Measurements from ENCODE around the gene GALNT4. TPM values are rescaled to one million over a fixed set of nuclear protein-coding genes. Genes with fewer than 3 reads are reported as not detected.

GALNT4 gene
- total RNA-seq, 3 donors from 2014 or later, result 4.1 to 7.1 (median 5.5) TPM

DNA sequence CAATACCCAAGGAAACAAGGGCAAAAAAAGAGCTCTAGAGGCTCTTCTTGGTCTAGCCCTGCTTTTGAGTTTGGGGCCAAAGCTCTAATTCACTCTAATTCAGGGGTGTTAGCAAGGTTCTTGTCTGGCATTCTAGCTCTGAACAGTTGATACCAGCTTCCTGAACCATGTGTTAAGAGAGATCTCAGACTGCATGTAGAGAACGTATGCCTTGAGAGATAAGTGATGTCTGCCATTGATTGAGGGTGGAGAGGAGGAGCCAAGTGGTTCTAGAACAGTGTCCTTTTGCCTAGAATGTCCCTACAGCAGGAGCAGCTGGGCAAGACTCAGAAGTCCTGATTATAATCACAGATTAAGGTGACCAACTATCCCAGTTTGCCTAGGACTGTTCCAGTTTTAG is 19.4 kb upstream of the GALNT4 start:
- peaks cover 6% of the 10 kb centered on the region for H3K4me1 Mint-ChIP-seq (ENCODE audit: low read depth)
- no peak overlapping the region for H3K4me3 Mint-ChIP-seq
- peaks cover 3% of the 10 kb centered on the region for H3K27me3 Mint-ChIP-seq (ENCODE audit: low read depth)
- H3K9me3 Mint-ChIP-seq, result no peaks in the 10 kb centered on the region
- DNase-seq (no peak), ATAC-seq (no peak)
- H3K36me3 Mint-ChIP-seq (ENCODE audit: insufficient read depth), result no peaks in the 10 kb centered on the region

DNA sequence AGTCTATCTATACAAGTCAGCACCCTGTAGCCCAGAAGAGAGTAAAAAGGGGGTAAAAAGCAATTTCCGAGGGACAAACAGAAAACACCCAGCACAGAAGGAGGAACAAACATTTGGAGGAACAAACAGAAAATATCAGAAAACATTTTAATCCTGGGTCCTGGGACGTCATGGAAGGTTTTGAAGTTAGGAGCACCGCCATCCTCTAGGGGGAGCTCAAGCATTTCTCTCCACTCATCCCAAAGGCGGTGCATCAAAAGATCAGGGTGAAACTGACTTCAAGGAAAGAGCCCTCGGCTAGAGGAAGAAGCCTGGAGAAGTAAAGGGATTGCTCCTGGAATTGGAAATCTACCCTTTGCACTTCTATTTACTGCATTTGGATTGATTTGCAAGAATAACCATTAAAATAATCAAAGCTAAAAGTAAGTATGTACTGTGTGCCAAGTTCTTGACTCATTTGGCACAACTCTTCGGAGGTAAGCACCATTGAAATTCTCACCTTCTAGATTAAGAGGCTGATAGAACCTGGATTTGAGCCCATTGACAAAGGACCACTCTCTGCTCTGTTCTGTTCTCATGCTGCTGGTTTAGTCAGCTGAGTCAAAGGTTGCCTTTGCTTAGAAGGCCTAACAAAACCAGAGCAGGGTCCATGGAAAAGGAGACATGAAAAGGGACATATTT is 18.5 kb upstream of the GALNT4 start:
- no peaks in the 10 kb centered on the region for H3K36me3 Mint-ChIP-seq (ENCODE audit: insufficient read depth)
- peaks cover 3% of the 10 kb centered on the region for H3K27me3 Mint-ChIP-seq (ENCODE audit: low read depth)
- no peak overlapping the region for H3K4me3 Mint-ChIP-seq
- no peaks in the 10 kb centered on the region for H3K9me3 Mint-ChIP-seq
- peaks cover 6% of the 10 kb centered on the region for H3K4me1 Mint-ChIP-seq (ENCODE audit: low read depth)
- DNase-seq (peak; percentile 55), ATAC-seq (peak; percentile 84 to 85)

DNA sequence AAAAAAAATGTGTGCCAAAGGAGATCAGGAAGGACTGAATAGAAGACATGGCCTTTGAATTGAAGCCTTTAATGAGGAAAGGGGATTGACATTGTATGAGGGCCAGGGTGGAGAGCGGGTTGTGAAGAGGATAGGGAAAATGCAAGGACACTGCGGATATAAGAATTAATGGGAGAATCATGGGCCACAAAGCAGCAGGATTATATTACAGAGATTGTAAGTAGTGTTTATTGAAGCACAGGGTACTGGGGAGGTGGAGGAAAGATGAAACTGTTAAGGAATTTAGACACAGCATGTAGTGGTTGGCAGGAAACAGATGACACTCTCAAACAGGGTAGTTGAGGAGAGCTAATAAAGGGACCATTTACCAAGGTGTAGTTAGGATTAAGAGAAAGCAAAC is 17.6 kb upstream of the GALNT4 start:
- no peak overlapping the region for H3K4me3 Mint-ChIP-seq
- no peak for ATAC-seq
- H3K36me3 Mint-ChIP-seq (ENCODE audit: insufficient read depth), result no peaks in the 10 kb centered on the region
- no peaks in the 10 kb centered on the region for H3K27me3 Mint-ChIP-seq (ENCODE audit: low read depth)
- DNase-seq, result no peak
- no peaks in the 10 kb centered on the region for H3K9me3 Mint-ChIP-seq
- H3K4me1 Mint-ChIP-seq (ENCODE audit: low read depth), result peaks cover 6% of the 10 kb centered on the region

DNA sequence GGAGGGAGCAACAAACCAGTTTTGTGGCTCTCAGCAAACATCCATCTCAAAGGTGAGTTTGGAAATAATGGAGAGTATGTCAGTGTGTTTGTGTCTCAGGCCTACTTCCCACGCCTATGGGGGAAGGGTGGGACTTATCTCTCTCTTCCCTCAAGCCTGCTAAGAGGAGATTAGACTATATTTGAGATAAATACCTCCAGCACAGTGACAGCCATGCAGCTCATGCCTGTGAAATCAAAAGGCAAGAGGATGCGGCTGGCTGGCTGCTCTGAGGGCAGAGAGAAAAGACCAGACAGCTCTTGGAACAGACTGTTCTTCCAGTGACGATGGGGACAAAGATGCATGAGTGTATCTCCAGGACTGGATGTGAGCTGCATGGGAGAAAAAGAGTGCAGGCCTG is 16.0 kb upstream of the GALNT4 start:
- no peak for ATAC-seq
- peaks cover 6% of the 10 kb centered on the region for H3K4me1 Mint-ChIP-seq (ENCODE audit: low read depth)

DNA sequence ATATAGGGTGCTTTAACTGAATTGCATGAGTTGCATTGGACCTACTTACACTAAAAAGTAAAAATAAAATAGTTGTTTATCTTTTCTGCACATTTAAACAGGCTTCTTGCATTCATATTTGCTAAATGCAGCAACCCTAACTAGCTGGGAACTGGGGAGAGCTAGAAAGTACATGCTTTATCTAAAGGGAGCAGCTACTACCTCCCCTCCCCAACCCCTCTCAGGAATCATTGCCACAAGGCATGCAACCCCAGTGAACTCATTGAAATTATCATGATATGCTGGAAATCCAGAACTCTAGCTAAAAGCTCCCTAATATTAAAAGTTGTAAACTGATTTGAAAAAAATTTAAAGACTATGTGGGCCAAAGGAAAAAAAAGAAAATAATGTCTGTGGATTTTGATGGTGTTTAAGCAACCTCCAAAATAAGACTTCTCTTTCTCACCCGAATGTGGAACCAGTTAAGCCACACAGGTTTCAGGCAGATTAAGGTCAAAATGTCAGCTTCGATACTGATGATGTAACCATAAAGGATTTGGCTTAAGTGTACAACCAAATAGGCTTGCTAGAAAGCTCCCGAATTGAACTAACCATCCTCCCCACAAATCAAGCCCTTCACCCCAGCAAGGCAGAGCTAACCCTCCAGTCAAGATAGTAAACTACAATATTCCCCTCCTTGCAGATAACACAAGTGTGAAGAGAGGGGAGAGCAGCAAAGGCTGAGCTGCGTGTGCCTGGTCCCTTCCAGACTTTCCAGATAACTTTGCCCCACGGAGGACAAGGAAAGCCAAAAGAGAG is 15.0 kb upstream of the GALNT4 start:
- no peaks in the 10 kb centered on the region for H3K27me3 Mint-ChIP-seq (ENCODE audit: low read depth)
- ATAC-seq (no peak), DNase-seq (no peak)
- H3K4me3 Mint-ChIP-seq, result no peak overlapping the region
- H3K36me3 Mint-ChIP-seq (ENCODE audit: insufficient read depth), result peaks cover 3% of the 10 kb centered on the region
- H3K9me3 Mint-ChIP-seq, result no peaks in the 10 kb centered on the region
- H3K4me1 Mint-ChIP-seq (ENCODE audit: low read depth), result peaks cover 6% of the 10 kb centered on the region

More for the DNA sequence above, 16.0 kb upstream of the GALNT4 start:
- peaks cover 3% of the 10 kb centered on the region for H3K36me3 Mint-ChIP-seq (ENCODE audit: insufficient read depth)
- no peaks in the 10 kb centered on the region for H3K9me3 Mint-ChIP-seq
- H3K27me3 Mint-ChIP-seq (ENCODE audit: low read depth), result no peaks in the 10 kb centered on the region
- no peak overlapping the region for H3K4me3 Mint-ChIP-seq
- no peak for DNase-seq

DNA sequence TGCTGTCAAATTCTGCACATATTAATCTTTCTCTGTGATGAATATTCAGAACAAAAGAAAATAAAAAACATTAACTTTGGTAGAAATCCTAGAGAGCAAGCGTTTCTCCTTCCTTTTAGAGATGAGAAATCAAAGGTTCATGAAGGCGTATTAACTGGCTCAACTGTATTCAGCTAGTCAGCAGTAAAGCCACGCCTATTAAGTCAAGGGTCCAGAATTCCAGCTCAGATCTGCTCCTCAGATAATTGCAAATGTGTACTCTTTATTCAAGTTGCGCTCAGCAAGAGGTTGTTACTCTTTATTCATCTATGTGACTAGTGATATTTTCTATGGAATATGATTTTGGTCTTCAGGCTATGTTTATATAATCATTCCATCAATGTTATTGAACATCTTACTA is 14.3 kb upstream of the GALNT4 start:
- DNase-seq (no peak), ATAC-seq (no peak)
- no peak overlapping the region for H3K4me3 Mint-ChIP-seq
- peaks cover 4% of the 10 kb centered on the region for H3K36me3 Mint-ChIP-seq (ENCODE audit: insufficient read depth)
- peaks cover 6% of the 10 kb centered on the region for H3K4me1 Mint-ChIP-seq (ENCODE audit: low read depth)
- no peaks in the 10 kb centered on the region for H3K9me3 Mint-ChIP-seq
- H3K27me3 Mint-ChIP-seq (ENCODE audit: low read depth), result no peaks in the 10 kb centered on the region

DNA sequence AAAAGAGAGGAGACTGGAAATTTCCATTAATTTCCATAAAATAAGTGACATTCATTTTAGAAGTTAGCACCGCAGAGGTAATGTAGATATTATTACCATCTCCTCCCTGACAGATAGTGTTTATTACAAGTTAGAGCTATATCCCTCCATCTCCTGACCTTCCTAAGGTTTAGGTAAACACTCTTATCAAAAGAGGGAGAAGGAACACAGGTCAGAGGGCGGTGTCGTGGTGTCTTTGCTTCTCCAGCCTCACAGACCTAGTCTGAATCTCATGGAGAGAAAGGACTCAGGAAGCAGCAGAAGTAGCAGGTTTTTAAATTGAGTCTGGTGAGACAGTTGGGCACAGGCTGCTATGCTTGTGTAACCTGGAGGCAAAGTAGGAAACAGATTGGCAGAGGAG is 12.8 kb upstream of the GALNT4 start:
- ATAC-seq, result no peak
- Mint-ChIP-seq H3K9me3 (no peaks in the 10 kb centered on the region), H3K4me1 (ENCODE audit: low read depth) (peaks cover under 1% of the 10 kb centered on the region), H3K4me3 (no peak overlapping the region), H3K36me3 (ENCODE audit: insufficient read depth) (peaks cover 4% of the 10 kb centered on the region), H3K27me3 (ENCODE audit: low read depth) (no peaks in the 10 kb centered on the region)
- DNase-seq, result no peak

DNA sequence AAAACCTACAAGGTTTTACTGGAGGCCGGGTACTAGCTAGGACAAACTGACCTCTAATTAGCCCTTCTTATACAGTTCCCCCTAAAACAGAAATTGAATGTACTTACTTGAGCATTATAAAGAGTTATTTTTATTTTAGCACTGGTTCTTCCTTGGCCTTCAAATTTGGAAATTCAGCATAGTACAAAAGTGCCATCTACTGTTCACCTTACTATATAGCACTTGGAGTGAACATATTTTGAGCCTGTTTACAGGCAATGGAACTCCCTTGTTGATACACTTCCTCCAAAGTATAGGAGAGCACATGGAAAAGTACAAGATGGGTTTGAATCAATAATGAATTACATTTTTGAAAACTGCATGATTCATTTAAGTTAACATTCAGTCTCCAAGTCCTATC is 5.1 kb upstream of the GALNT4 start:
- no peak overlapping the region for H3K4me3 Mint-ChIP-seq
- DNase-seq (no peak), ATAC-seq (no peak)
- H3K4me1 Mint-ChIP-seq (ENCODE audit: low read depth), result peaks cover 21% of the 10 kb centered on the region
- no peaks in the 10 kb centered on the region for H3K9me3 Mint-ChIP-seq
- peaks cover 2% of the 10 kb centered on the region for H3K36me3 Mint-ChIP-seq (ENCODE audit: insufficient read depth)
- no peaks in the 10 kb centered on the region for H3K27me3 Mint-ChIP-seq (ENCODE audit: low read depth)

DNA sequence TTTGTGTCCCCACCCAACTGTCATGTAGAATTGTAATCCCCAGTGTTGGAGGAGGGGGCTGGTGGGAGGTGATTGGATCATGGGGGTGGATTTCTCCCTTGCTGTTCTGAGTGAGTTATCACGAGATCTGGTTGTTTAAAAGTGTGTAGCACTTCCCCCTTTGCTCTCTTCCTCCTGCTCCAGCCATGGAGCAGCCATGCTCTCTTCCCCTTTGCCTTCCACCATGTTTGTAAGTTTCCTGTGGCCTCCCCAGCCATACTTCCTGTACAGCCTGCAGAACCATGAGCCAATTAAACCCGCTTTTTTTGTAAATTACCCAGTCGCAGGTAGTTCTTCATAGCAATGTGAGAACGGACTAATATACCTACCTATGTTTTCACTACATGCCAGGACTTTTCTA is 3.8 kb upstream of the GALNT4 start:
- ATAC-seq (no peak), DNase-seq (no peak)
- no peaks in the 10 kb centered on the region for H3K9me3 Mint-ChIP-seq
- H3K36me3 Mint-ChIP-seq (ENCODE audit: insufficient read depth), result peaks cover 5% of the 10 kb centered on the region
- no peak overlapping the region for H3K4me3 Mint-ChIP-seq
- peaks cover 32% of the 10 kb centered on the region for H3K4me1 Mint-ChIP-seq (ENCODE audit: low read depth)
- no peaks in the 10 kb centered on the region for H3K27me3 Mint-ChIP-seq (ENCODE audit: low read depth)

DNA sequence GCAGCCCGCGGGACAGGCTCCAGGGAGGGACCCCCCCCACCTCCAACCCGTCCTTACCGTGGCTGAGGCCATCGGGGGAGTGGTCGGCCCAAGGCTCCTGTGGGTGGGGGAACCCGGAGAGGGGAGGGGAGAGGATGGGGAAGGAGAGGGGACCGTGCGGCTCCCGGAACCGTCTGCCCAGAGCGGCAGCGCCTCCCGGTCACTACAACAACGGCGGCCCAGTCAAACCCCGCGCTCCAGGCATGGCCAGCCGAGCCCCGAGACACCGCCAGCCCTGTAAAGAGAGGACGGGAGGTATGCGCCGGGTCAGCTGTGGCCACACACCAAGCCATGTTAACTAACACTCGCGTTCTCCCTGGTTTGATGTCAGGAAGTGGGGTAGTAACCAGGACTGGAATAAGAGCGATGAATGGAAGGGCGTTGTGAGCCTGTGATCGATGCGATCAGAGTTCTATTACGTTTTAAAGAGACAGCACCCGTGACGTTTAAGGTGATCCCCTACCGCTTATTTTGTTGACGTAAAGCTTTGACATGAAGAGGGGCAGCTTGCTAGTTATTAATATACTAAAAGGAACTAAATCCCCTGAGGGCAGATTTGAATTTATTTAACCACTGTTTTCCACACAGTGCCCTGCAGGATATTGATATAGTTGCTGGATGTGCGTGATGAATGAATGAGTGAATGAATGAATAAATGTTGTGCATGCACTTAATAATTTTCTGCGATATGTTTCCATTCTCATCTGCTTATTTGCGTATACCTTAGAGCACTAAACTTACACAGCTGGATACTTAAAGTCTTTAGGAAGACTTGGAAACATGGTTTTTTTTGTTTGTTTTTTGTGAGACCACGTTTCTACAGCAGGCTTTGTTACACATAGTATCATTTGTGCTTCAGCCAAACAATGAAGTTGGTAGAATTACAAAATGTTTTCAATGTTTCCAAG is 1.5 kb upstream of the GALNT4 start, which contains the start of gene POC1B:
Gene POC1B (minus strand): TSS at position 224 of the 947 bp plus-strand sequence. CDS start 152 bp downstream, at position 72.
- H3K4me1 Mint-ChIP-seq (ENCODE audit: low read depth), result peaks cover 50% of the 10 kb centered on the region
- H3K9me3 Mint-ChIP-seq, result no peaks in the 10 kb centered on the region
- no peaks in the 10 kb centered on the region for H3K27me3 Mint-ChIP-seq (ENCODE audit: low read depth)
- H3K4me3 Mint-ChIP-seq, result peak within 1 kb of the TSS; percentile 96
- peaks cover 21% of the 10 kb centered on the region for H3K36me3 Mint-ChIP-seq (ENCODE audit: insufficient read depth)
- ATAC-seq, result peak; percentile 69 to 74
- peak; percentile 58 for DNase-seq

DNA sequence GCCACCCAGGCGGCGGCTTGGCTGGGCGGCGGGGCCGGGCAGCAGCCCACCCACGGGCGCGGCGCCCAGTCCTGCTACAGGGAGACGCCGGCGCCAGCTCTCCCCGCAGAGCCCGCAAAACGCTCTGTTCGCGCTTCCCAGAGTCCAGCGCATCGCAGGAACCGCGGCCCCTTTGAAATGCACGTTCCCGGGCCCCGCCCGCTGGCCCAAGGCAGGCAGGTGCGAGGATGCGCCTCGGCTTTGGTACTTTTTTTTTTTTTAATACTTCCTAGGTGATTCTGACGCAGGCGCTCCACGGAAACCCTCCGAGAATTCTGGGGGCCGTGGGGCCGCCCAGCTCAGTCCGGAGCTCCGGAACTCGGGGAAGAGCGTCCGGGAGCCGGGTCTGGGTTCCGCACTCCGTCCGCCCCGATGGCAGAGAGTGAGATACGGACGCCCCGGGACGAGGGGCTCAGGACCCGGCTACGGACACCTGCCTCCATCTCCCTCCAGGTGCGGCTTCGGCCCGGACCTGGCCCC is 768 bp upstream of the GALNT4 start:
- H3K27me3 Mint-ChIP-seq (ENCODE audit: low read depth), result no peaks in the 10 kb centered on the region
- peak; percentile 32 for DNase-seq
- ATAC-seq, result peak; percentile 28 to 30
- H3K4me1 Mint-ChIP-seq (ENCODE audit: low read depth), result peaks cover 56% of the 10 kb centered on the region
- peaks cover 21% of the 10 kb centered on the region for H3K36me3 Mint-ChIP-seq (ENCODE audit: insufficient read depth)
- no peaks in the 10 kb centered on the region for H3K9me3 Mint-ChIP-seq
- H3K4me3 Mint-ChIP-seq, result peak overlapping the region; percentile 96

DNA sequence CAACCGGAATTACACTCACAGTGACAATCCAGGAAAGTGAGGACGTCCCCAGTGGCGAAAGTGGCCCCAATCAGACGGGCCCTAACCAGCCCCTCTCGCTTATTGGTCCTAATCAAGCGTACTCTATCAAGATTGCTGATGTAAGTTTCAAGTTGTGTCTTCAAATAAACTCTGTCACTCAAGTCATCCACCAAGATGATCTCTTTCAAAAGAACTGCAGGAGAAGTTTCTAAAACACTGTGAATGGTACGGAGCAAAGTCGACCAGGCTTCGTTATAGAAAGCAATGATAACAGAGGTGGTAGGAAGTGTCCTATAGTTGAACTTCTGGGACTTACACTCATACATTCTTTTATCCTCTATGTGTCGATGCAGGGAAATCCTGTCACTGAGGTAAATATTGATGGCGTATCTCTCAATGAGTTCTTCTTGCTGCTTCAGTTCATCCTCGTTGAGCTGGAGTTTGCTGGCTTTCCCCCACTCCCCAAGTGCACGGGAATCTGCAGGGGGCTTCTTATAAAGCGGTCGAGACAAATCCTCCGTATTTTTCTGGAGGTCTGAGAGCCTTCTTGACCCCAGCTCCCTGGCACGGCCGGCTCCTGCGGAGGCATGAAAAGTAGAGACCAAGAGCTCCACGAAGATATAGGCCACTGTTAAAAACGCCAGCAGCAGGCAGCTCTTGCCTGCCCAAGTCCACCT is 604 bp downstream of the GALNT4 start:
- peak overlapping the region; percentile 96 for H3K4me3 Mint-ChIP-seq
- no peak for ATAC-seq
- peaks cover 54% of the 10 kb centered on the region for H3K4me1 Mint-ChIP-seq (ENCODE audit: low read depth)

DNA sequence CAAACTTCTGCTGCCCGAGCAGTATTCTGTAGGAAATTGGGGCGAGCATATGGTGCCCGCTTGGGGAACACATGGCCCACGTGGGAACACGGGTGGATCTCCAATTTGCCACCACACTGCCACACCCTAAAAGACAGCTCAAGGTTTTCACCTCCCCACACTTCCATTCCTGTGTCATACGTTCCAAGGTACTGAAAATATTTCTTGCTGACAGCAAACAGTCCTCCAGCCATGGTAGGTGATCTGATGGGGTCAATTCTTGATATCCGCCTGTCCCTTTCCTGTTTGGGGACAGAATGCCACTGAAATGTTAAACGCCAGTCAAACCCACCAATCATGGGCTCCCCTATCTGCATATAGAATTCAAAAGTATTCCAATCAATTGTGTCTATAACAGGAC is 1.2 kb downstream of the GALNT4 start:
- Mint-ChIP-seq H3K4me1 (ENCODE audit: low read depth) (peaks cover 58% of the 10 kb centered on the region), H3K9me3 (no peaks in the 10 kb centered on the region), H3K27me3 (ENCODE audit: low read depth) (no peaks in the 10 kb centered on the region), H3K4me3 (peak overlapping the region; percentile 96), H3K36me3 (ENCODE audit: insufficient read depth) (peaks cover 27% of the 10 kb centered on the region)
- no peak for ATAC-seq
- no peak for DNase-seq

More for the DNA sequence above, 604 bp downstream of the GALNT4 start:
- DNase-seq, result no peak
- H3K36me3 Mint-ChIP-seq (ENCODE audit: insufficient read depth), result peaks cover 23% of the 10 kb centered on the region
- H3K9me3 Mint-ChIP-seq, result no peaks in the 10 kb centered on the region
- H3K27me3 Mint-ChIP-seq (ENCODE audit: low read depth), result no peaks in the 10 kb centered on the region

Data from activated T-cell treated with anti-CD3 and anti-CD28 coated beads, Interleukin-2, amount 50 U/mL, for 4 hours (primary cell).